ENCODE measurements around the gene ADGRB3. TPM values are rescaled to one million over a fixed set of nuclear protein-coding genes. Genes with fewer than 3 reads are reported as not detected.

ADGRB3 gene
- total and polyA plus RNA-seq, 4 donors, result 0.47 to 24.6 (median 1.9) TPM

DNA sequence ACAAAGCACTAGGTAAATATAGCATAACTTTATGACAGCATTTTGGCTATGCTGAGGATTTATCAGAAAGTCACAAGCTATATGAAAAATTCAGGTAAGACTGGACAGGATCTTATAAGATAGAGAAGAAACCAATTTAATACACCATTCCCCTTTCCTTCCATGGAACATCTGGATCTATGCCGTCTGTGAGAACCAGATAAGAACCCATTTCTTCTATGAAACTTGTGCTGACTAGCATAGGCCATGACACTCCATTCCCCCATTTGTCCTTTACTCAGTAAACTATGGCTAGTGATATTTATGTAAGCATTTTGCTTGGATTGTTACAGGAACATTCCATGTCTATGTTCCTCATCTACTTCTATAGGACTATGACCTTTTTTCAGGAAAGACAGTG is 437.7 kb downstream of the ADGRB3 start:
- DNase-seq, result no peak
- no peak overlapping the region for H3K4me3 ChIP-seq
- H3K9ac ChIP-seq (ENCODE audit: insufficient read depth in 1 of 2, low read length in 2 of 2), result no peak overlapping the region
- no peak overlapping the region for H3K27ac ChIP-seq (ENCODE audit: low read depth in 1 of 2, low read length in 1 of 2)
- no peaks in the 10 kb centered on the region for H3K9me3 ChIP-seq (ENCODE audit: control insufficient read depth in 4 of 4, insufficient read depth in 3 of 4, low read length in 3 of 4)
- no peaks in the 10 kb centered on the region for H3K4me1 ChIP-seq (ENCODE audit: control insufficient read depth in 5 of 5, insufficient read depth in 5 of 5, low read length in 5 of 5)
- TF ChIP-seq, protein P1, sequence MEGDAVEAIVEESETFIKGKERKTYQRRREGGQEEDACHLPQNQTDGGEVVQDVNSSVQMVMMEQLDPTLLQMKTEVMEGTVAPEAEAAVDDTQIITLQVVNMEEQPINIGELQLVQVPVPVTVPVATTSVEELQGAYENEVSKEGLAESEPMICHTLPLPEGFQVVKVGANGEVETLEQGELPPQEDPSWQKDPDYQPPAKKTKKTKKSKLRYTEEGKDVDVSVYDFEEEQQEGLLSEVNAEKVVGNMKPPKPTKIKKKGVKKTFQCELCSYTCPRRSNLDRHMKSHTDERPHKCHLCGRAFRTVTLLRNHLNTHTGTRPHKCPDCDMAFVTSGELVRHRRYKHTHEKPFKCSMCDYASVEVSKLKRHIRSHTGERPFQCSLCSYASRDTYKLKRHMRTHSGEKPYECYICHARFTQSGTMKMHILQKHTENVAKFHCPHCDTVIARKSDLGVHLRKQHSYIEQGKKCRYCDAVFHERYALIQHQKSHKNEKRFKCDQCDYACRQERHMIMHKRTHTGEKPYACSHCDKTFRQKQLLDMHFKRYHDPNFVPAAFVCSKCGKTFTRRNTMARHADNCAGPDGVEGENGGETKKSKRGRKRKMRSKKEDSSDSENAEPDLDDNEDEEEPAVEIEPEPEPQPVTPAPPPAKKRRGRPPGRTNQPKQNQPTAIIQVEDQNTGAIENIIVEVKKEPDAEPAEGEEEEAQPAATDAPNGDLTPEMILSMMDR (IDR thresholded peaks at IDR 0.05; ENCODE audit: control extremely low read depth, extremely low read depth), result no peak
- 87 to 88% methylated on average over 1 of the region's 1 CpG for WGBS, 2 donors
- H3K27me3 ChIP-seq (ENCODE audit: control insufficient read depth in 3 of 3, insufficient read depth in 3 of 3, low read length in 2 of 3), result no peaks in the 10 kb centered on the region
- no peaks in the 10 kb centered on the region for H3K36me3 ChIP-seq (ENCODE audit: control insufficient read depth in 4 of 4, insufficient read depth in 4 of 4, low read length in 4 of 4)
- no peak for ATAC-seq (ENCODE audit: insufficient read depth, low FRiP score)

DNA sequence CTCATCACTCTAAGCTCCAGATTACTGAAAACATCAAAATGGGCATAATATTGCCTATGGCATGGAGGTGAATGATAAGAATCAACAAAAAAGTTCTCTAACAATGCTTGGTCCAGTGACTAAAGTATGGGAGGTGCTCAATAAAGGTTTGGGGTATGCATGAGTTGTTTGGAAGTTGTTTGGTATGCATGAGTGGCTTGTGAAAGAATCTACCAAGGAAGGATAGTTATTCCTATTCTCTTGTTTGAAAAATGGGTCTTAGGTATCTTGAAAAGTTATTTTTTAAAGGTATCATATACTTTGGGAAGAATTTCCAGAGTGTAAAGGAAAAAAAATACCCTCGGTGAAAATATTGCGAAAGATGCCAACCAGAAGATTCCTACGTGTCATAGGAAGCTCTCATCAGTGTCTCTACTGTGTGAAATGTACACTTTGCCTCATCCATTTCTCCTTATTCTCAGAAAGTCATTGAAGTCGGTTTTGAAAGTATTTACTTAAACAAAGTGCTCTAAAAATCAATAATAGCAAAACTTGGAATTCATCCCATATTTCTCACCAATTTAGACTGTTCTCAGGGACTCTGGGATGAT is 449.8 kb downstream of the ADGRB3 start:
- TF ChIP-seq, protein P1 (IDR thresholded peaks at IDR 0.05; ENCODE audit: control extremely low read depth, extremely low read depth), result no peak
- Histone ChIP-seq H3K27ac (ENCODE audit: low read depth in 1 of 2, low read length in 1 of 2) (no peak overlapping the region), H3K4me3 (no peak overlapping the region), H3K36me3 (ENCODE audit: control insufficient read depth in 4 of 4, insufficient read depth in 4 of 4, low read length in 4 of 4) (peaks cover 0 to 2% (median 0%) of the 10 kb centered on the region in 4 donors), H3K9me3 (ENCODE audit: control insufficient read depth in 4 of 4, insufficient read depth in 3 of 4, low read length in 3 of 4) (no peaks in the 10 kb centered on the region), H3K4me1 (ENCODE audit: control insufficient read depth in 5 of 5, insufficient read depth in 5 of 5, low read length in 5 of 5) (no peaks in the 10 kb centered on the region), H3K27me3 (ENCODE audit: control insufficient read depth in 3 of 3, insufficient read depth in 3 of 3, low read length in 2 of 3) (no peaks in the 10 kb centered on the region), H3K9ac (ENCODE audit: insufficient read depth in 1 of 2, low read length in 2 of 2) (no peak overlapping the region)
- DNase-seq (no peak), ATAC-seq (ENCODE audit: insufficient read depth, low FRiP score) (no peak)
- 72 to 80% methylated on average over 4 of the region's 4 CpGs for WGBS, 2 donors

DNA sequence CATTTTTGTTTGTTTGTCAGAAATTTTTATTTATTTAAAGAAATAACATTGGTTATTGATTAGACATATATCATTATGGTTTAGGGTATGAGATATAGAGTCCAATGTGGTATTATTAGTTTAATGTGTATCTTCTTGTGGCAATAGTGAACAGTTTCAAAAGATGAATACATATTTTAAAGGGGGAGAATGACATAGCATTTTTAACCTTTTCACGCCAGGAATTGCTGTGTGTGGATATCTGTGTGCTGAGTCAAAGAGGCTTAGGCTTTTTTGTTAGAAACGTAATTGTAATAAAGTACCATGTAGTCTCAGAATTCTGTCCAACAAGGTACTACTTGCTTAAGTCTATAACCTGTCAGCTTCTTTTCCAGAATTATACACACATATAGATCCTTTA is 451.6 kb downstream of the ADGRB3 start:
- H3K4me1 ChIP-seq (ENCODE audit: control insufficient read depth in 5 of 5, insufficient read depth in 5 of 5, low read length in 5 of 5), result no peaks in the 10 kb centered on the region
- TF ChIP-seq, protein P1 (IDR thresholded peaks at IDR 0.05; ENCODE audit: control extremely low read depth, extremely low read depth), result no peak
- no peak overlapping the region for H3K9ac ChIP-seq (ENCODE audit: insufficient read depth in 1 of 2, low read length in 2 of 2)
- WGBS, 2 donors, result 83 to 89% methylated on average over 2 of the region's 2 CpGs
- no peaks in the 10 kb centered on the region for H3K9me3 ChIP-seq (ENCODE audit: control insufficient read depth in 4 of 4, insufficient read depth in 3 of 4, low read length in 3 of 4)
- peaks cover 0 to 6% (median under 1%) of the 10 kb centered on the region in 4 donors for H3K36me3 ChIP-seq (ENCODE audit: control insufficient read depth in 4 of 4, insufficient read depth in 4 of 4, low read length in 4 of 4)
- no peak overlapping the region for H3K27ac ChIP-seq (ENCODE audit: low read depth in 1 of 2, low read length in 1 of 2)
- ATAC-seq (ENCODE audit: insufficient read depth, low FRiP score) (no peak), DNase-seq (no peak)
- no peak overlapping the region for H3K4me3 ChIP-seq
- no peaks in the 10 kb centered on the region for H3K27me3 ChIP-seq (ENCODE audit: control insufficient read depth in 3 of 3, insufficient read depth in 3 of 3, low read length in 2 of 3)

DNA sequence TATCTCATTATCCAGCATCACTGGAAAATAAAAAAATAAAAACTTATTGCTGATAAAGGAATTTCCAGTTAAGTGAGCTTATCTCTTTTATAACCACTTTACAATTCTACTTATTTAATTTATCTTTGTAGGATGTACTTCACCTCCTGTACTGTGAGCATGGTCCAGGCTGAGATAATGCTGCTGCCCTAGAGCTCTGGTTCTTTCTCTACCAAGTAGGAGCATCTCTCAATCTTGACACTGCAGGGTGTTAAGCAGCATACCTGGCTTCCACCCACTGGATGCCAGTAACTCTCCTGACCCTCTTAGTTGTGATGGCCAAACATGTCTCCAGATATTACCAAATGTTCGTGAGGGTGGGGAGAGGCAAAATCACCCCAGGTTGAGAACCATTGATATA is 454.5 kb downstream of the ADGRB3 start:
- TF ChIP-seq, protein P1 (IDR thresholded peaks at IDR 0.05; ENCODE audit: control extremely low read depth, extremely low read depth), result no peak
- Histone ChIP-seq H3K36me3 (ENCODE audit: control insufficient read depth in 4 of 4, insufficient read depth in 4 of 4, low read length in 4 of 4) (peaks cover 0 to 6% (median under 1%) of the 10 kb centered on the region in 4 donors), H3K4me1 (ENCODE audit: control insufficient read depth in 5 of 5, insufficient read depth in 5 of 5, low read length in 5 of 5) (no peaks in the 10 kb centered on the region), H3K27ac (ENCODE audit: low read depth in 1 of 2, low read length in 1 of 2) (no peak overlapping the region), H3K4me3 (no peak overlapping the region), H3K27me3 (ENCODE audit: control insufficient read depth in 3 of 3, insufficient read depth in 3 of 3, low read length in 2 of 3) (no peaks in the 10 kb centered on the region), H3K9ac (ENCODE audit: insufficient read depth in 1 of 2, low read length in 2 of 2) (no peak overlapping the region), H3K9me3 (ENCODE audit: control insufficient read depth in 4 of 4, insufficient read depth in 3 of 4, low read length in 3 of 4) (no peaks in the 10 kb centered on the region)
- ATAC-seq (ENCODE audit: insufficient read depth, low FRiP score) (no peak), DNase-seq (no peak)
- 76 to 77% methylated on average over 1 of the region's 1 CpG for WGBS, 2 donors
